NCI-H128 (cell line): ENCODE results near the gene GNL1.
"Not testable (repeated sequence)": the region's sequence is repeated elsewhere in the genome, so short reads cannot be mapped to it uniquely, and the experiment has no call there.

Experiments
- DNase-seq: peaks from one replicate; lab custom pipeline; 2025; ENCODE audit not compliant: unreplicated experiment; lab: John Stamatoyannopoulos, UW

Gene GNL1

GRCh38 chr6:30533460-30534294 lies 22.6 kb downstream of the GNL1 start:
- DNase-seq: no peak

- DNase-seq: no peak
These were observed 26.3 kb downstream of the GNL1 start for GRCh38 chr6:30530014-30530413.

- DNase-seq: not testable (repeated sequence)
These were observed 26.9 kb downstream of the GNL1 start for GRCh38 chr6:30529349-30529875.

- not testable (repeated sequence) for DNase-seq
These were observed 29.8 kb downstream of the GNL1 start for GRCh38 chr6:30526444-30526843.

- not testable (repeated sequence) for DNase-seq
These were observed 34.3 kb downstream of the GNL1 start for GRCh38 chr6:30521952-30522351.

GRCh38 chr6:30521082-30521481 lies 35.2 kb downstream of the GNL1 start:
- DNase-seq: not testable (repeated sequence)

GRCh38 chr6:30520522-30520921 lies 35.8 kb downstream of the GNL1 start:
- DNase-seq: no peak

- not testable (repeated sequence) for DNase-seq
These were observed 37.7 kb downstream of the GNL1 start for GRCh38 chr6:30518505-30519145.

GRCh38 chr6:30517767-30518504 lies 38.4 kb downstream of the GNL1 start:
- DNase-seq: not testable (repeated sequence)

GRCh38 chr6:30516754-30517076 lies 39.6 kb downstream of the GNL1 start:
- not testable (repeated sequence) for DNase-seq

- no peak for DNase-seq
These were observed 40.1 kb downstream of the GNL1 start for GRCh38 chr6:30515944-30516753.

- DNase-seq: no peak
These were observed 41.2 kb downstream of the GNL1 start for GRCh38 chr6:30515106-30515505.

GRCh38 chr6:30513451-30513850 lies 42.8 kb downstream of the GNL1 start:
- DNase-seq: no peak

- DNase-seq: no peak
These were observed 45.1 kb downstream of the GNL1 start for GRCh38 chr6:30511169-30511546.

- no peak for DNase-seq
These were observed 45.7 kb downstream of the GNL1 start for GRCh38 chr6:30510419-30511168.

GRCh38 chr6:30508890-30509736 lies 47.2 kb downstream of the GNL1 start:
- no peak for DNase-seq

- DNase-seq: no peak
These were observed 48.2 kb downstream of the GNL1 start for GRCh38 chr6:30507849-30508827.
